Measurements from ENCODE around the gene CDC34. TPM values are rescaled to one million over a fixed set of nuclear protein-coding genes. Genes with fewer than 3 reads are reported as not detected.
A peak's percentile ranks its signal among the peaks of the same experiment; 100 is the strongest.
"Not testable (repeated sequence)": the region's sequence is repeated elsewhere in the genome, so short reads cannot be mapped to it uniquely, and the experiment has no call there.

The CDC34 gene
- total RNA-seq, 1 donor from 2014 or later: 126 TPM

DNA sequence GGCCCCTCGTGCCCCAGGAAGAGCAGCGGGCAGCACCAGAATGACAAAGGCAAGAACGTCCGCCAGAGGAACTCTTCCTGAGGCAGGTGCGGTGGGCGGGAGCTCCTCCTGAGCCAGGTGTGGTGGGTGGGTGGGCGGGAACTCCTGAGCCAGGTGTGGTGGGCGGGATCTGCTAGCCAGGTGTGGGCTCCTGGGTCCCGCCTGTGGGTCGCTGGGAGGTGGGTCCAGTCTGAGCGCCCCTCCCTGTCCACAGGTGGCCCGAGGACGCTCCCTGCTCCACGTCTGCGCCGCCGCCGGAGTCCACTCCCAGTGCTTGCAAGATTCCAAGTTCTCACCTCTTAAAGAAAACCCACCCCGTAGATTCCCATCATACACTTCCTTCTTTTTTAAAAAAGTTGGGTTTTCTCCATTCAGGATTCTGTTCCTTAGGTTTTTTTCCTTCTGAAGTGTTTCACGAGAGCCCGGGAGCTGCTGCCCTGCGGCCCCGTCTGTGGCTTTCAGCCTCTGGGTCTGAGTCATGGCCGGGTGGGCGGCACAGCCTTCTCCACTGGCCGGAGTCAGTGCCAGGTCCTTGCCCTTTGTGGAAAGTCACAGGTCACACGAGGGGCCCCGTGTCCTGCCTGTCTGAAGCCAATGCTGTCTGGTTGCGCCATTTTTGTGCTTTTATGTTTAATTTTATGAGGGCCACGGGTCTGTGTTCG lies 51.1 kb downstream of the CDC34 start:
- no peak overlapping the region for H3K27ac Mint-ChIP-seq (ENCODE audit: unreplicated experiment)
- H3K36me3 Mint-ChIP-seq (ENCODE audit: low read depth, unreplicated experiment): no peaks in the 10 kb centered on the region
- H3K4me1 Mint-ChIP-seq (ENCODE audit: unreplicated experiment): no peaks in the 10 kb centered on the region
- no peak overlapping the region for H3K4me3 Mint-ChIP-seq (ENCODE audit: unreplicated experiment)
- H3K27me3 Mint-ChIP-seq (ENCODE audit: unreplicated experiment): peaks cover 8% of the 10 kb centered on the region
- no peaks in the 10 kb centered on the region for H3K9me3 Mint-ChIP-seq (ENCODE audit: unreplicated experiment)
- TF ChIP-seq CTCF (IDR thresholded peaks at IDR 0.05; ENCODE audit: unreplicated experiment): no peak
- DNase-seq (ENCODE audit: low spot score): no peak

DNA sequence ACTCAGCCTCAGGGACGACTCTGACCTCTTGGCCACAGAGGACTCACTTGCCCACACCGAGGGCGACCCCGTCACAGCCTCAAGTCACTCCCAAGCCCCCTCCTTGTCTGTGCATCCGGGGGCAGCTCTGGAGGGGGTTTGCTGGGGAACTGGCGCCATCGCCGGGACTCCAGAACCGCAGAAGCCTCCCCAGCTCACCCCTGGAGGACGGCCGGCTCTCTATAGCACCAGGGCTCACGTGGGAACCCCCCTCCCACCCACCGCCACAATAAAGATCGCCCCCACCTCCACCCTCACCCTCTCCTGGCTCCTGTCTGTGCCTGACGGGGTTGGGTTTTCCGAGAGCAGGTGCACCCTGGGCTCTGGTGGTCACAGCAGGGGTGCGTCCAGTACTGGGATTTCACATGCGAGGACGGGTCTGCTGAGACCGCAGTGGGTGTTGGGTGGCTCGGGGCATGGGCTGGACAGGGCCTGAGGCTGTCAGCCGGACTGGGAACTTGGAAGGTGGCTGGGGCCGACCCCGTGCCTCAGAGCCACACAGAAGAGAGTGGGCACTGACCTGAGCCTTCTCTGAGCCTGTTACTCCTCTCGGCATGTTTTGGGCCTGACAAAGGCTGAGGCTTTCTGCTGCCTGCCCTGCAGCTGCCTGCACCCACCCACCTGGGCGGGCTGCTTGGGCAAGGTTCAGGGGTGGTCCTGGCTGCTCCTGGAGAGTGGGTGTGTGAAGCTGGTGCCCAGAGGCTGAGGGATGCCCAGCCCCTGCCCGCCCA lies 51.8 kb downstream of the CDC34 start:
- Mint-ChIP-seq H3K9me3 (ENCODE audit: unreplicated experiment) (no peaks in the 10 kb centered on the region), H3K4me1 (ENCODE audit: unreplicated experiment) (no peaks in the 10 kb centered on the region), H3K4me3 (ENCODE audit: unreplicated experiment) (no peak overlapping the region)

GRCh38 chr19:583968-584239 lies 52.3 kb downstream of the CDC34 start:
- no peak for DNase-seq (ENCODE audit: low spot score)
- no peaks in the 10 kb centered on the region for H3K4me1 Mint-ChIP-seq (ENCODE audit: unreplicated experiment)
- no peaks in the 10 kb centered on the region for H3K36me3 Mint-ChIP-seq (ENCODE audit: low read depth, unreplicated experiment)
- TF ChIP-seq CTCF (IDR thresholded peaks at IDR 0.05; ENCODE audit: unreplicated experiment): no peak
- no peak overlapping the region for H3K4me3 Mint-ChIP-seq (ENCODE audit: unreplicated experiment)
- peaks cover 10% of the 10 kb centered on the region for H3K27me3 Mint-ChIP-seq (ENCODE audit: unreplicated experiment)
- H3K9me3 Mint-ChIP-seq (ENCODE audit: unreplicated experiment): no peaks in the 10 kb centered on the region
- H3K27ac Mint-ChIP-seq (ENCODE audit: unreplicated experiment): no peak overlapping the region

More for the DNA sequence above, 51.8 kb downstream of the CDC34 start:
- Mint-ChIP-seq H3K36me3 (ENCODE audit: low read depth, unreplicated experiment) (no peaks in the 10 kb centered on the region), H3K27me3 (ENCODE audit: unreplicated experiment) (peaks cover 8% of the 10 kb centered on the region), H3K27ac (ENCODE audit: unreplicated experiment) (no peak overlapping the region)
- no peak for DNase-seq (ENCODE audit: low spot score)
- no peak for TF ChIP-seq CTCF (IDR thresholded peaks at IDR 0.05; ENCODE audit: unreplicated experiment)

- Mint-ChIP-seq H3K27ac (ENCODE audit: unreplicated experiment) (no peak overlapping the region), H3K36me3 (ENCODE audit: low read depth, unreplicated experiment) (no peaks in the 10 kb centered on the region), H3K4me3 (ENCODE audit: unreplicated experiment) (no peak overlapping the region), H3K4me1 (ENCODE audit: unreplicated experiment) (no peaks in the 10 kb centered on the region), H3K9me3 (ENCODE audit: unreplicated experiment) (no peaks in the 10 kb centered on the region), H3K27me3 (ENCODE audit: unreplicated experiment) (peaks cover 10% of the 10 kb centered on the region)
- peak; percentile 85 for DNase-seq (ENCODE audit: low spot score)
- TF ChIP-seq CTCF (IDR thresholded peaks at IDR 0.05; ENCODE audit: unreplicated experiment): peak; percentile 90
Observed at GRCh38 chr19:584240-585001, 52.9 kb downstream of the CDC34 start.

DNA sequence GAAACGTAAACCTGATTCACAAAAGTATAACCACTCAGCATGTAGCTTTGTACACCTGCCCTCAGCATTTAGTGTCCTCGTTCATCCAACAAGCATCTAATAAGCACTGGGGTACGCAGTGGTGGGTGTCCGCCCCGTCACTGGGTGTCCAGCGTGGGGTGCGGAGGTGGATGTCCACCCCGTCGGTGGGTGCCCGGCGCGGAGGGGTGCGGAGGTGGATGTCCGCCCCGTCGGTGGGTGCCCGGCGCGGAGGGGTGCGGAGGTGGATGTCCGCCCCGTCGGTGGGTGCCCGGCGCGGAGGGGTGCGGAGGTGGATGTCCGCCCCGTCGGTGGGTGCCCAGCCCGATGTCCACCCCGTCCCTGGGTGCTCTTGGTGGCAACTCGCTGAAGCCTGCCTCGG lies 53.6 kb downstream of the CDC34 start:
- not testable (repeated sequence) for H3K4me3 Mint-ChIP-seq (ENCODE audit: unreplicated experiment); DNase-seq (ENCODE audit: low spot score); H3K36me3 Mint-ChIP-seq (ENCODE audit: low read depth, unreplicated experiment); H3K4me1 Mint-ChIP-seq (ENCODE audit: unreplicated experiment); H3K27ac Mint-ChIP-seq (ENCODE audit: unreplicated experiment); H3K9me3 Mint-ChIP-seq (ENCODE audit: unreplicated experiment)
- peaks cover 10% of the 10 kb centered on the region for H3K27me3 Mint-ChIP-seq (ENCODE audit: unreplicated experiment)
